ENCODE data around the gene TRPT1. TPM values are rescaled to one million over a fixed set of nuclear protein-coding genes. Genes with fewer than 3 reads are reported as not detected.

TRPT1 gene
- total and polyA plus RNA-seq, 9 of the 15 experiments (the other 6 are each of a cell fraction or from before 2014, with no cell fraction given), result 4.6 to 41.7 (median 23.1) TPM

GRCh38 chr11:64258946-64259532 lies 33.1 kb upstream of the TRPT1 start:
- 90% methylated on average over 23 of the region's 32 CpGs for WGBS (ENCODE audit: insufficient coverage, low coverage, missing lambda C conversion rate)
- Histone ChIP-seq H3K27me3 (ENCODE audit: control insufficient read depth in 2 of 2, insufficient read depth in 2 of 2, low read length in 2 of 2) (no peaks in the 10 kb centered on the region), H3K4me1 (replicated peaks in 1 of 2; ENCODE audit: control insufficient read depth in 2 of 2, insufficient read depth in 2 of 2, low read length in 2 of 2) (peaks cover 0 to 57% of the 10 kb centered on the region in 2 experiments; a peak in 2 of 5 replicates), H3K36me3 (ENCODE audit: control insufficient read depth, insufficient read depth, low read length) (peaks cover 92% of the 10 kb centered on the region), H3K79me2 (ENCODE audit: control insufficient read depth, insufficient read depth, low read length) (0 out of 3 replicates have a peak, but pooled peaks cover 2% of the 10 kb centered on the region), H3K4me2 (ENCODE audit: insufficient read depth, low read length) (no peak overlapping the region), H3K9ac (ENCODE audit: insufficient read depth in 1 of 2, low read depth in 2 of 2, low read length in 2 of 2) (no peak overlapping the region), H3K4me3 (no peak overlapping the region), H3K9me1 (ENCODE audit: control insufficient read depth, insufficient read depth, low read length) (no peaks in the 10 kb centered on the region), H4K20me1 (replicated peaks; ENCODE audit: control insufficient read depth, insufficient read depth, low read length) (0 out of 2 replicates have a peak, but pooled peaks cover 4% of the 10 kb centered on the region), H3K9me3 (replicated peaks; ENCODE audit: control insufficient read depth, insufficient read depth, low read depth, low read length) (no peaks in the 10 kb centered on the region), H3K27ac (ENCODE audit: extremely low read depth, low read depth, low read length) (no peak overlapping the region), H2AFZ (ENCODE audit: low read depth, low read length) (no peak overlapping the region)
- DNase-seq (ENCODE audit: extremely low read depth in 1 of 4, low spot score in 3 of 4) (no peak), ATAC-seq (peak; percentile 37; the same call in 2 of the 3 replicates), FAIRE-seq (no peak)
- intact Hi-C loops (cut with micrococcal nuclease), result no loop called here
- POLR2A ChIA-PET, result interaction anchor here (4.4 kb wide), 1 partner anchor 10 kb away, joined by 43 read pairs; no protein-coding TSS in a partner anchor
- TF ChIP-seq IRF2 (CRISPR knock-in tag; IDR thresholded peaks at IDR 0.05) (no peak), ERF (CRISPR knock-in tag; IDR thresholded peaks at IDR 0.05) (no peak), ZNF347 (CRISPR knock-in tag; IDR thresholded peaks at IDR 0.05; ENCODE audit: low read depth) (no peak), FUS (optimal IDR thresholded peaks at IDR 0.05; ENCODE audit: low read depth, low read length) (no peak), HMGXB4 (CRISPR knock-in tag; IDR thresholded peaks at IDR 0.05) (no peak), E2F4 (CRISPR knock-in tag; IDR thresholded peaks at IDR 0.05; ENCODE audit: low read depth) (no peak)
- in situ Hi-C loops (cut with MboI), result no loop called here
- CTCF ChIA-PET (ENCODE audit: low intra/inter-chr PET ratio), result no interaction called here
- no TSS peak for BruUV-seq (replicated peaks)
